Astrocyte of the cerebellum (primary cell): ENCODE results near the gene DESI1.
"Not testable (repeated sequence)": the region's sequence is repeated elsewhere in the genome, so short reads cannot be mapped to it uniquely, and the experiment has no call there.

ENCODE experiments used
- DNase-seq: peaks from one replicate; pipeline ENCODE4 v3.0.0-alpha.2; 2011; ENCODE audit warnings: low read depth
- H3K4me3 ChIP-seq: 2 replicates; pipeline ENCODE4 v1.5.1; 2011; ENCODE audit warnings: mild to moderate bottlenecking, low read depth, low read length, moderate library complexity
- CTCF ChIP-seq: IDR thresholded peaks from 2 replicates; pipeline ENCODE4 v1.5.1; 2012; ENCODE audit warnings: low read length, low read depth, moderate library complexity, mild to moderate bottlenecking; ENCODE audit errors: missing control alignments
- in situ Hi-C: cut with HindIII; loops from 2 replicates; pipeline ENCODE4 v1.10.0; 2017; ENCODE audit warnings: low sequenced_read_pairs

Gene DESI1

GRCh38 chr22:41638124-41638523 lies 17.3 kb upstream of the DESI1 start:
- no peak overlapping the region for H3K4me3 ChIP-seq
- no peak for TF ChIP-seq CTCF
- in situ Hi-C loops = no loop called here
- DNase-seq = no peak

- H3K4me3 ChIP-seq, in situ Hi-C loops, DNase-seq: not testable (repeated sequence)
Observed at GRCh38 chr22:41637623-41638022, 16.8 kb upstream of the DESI1 start.

- H3K4me3 ChIP-seq = no peak overlapping the region
- DNase-seq = peak; percentile 12
- no peak for TF ChIP-seq CTCF
- in situ Hi-C loops = no loop called here
Observed at GRCh38 chr22:41636467-41636866, 15.6 kb upstream of the DESI1 start.

- in situ Hi-C loops, H3K4me3 ChIP-seq: not testable (repeated sequence)
Observed at GRCh38 chr22:41634610-41635009, 13.8 kb upstream of the DESI1 start.

GRCh38 chr22:41631615-41632014 lies 10.8 kb upstream of the DESI1 start:
- in situ Hi-C loops, DNase-seq, H3K4me3 ChIP-seq: not testable (repeated sequence)

More at GRCh38 chr22:41634610-41635009, 13.8 kb upstream of the DESI1 start:
- not testable (repeated sequence) for DNase-seq

GRCh38 chr22:41631115-41631514 lies 10.3 kb upstream of the DESI1 start:
- in situ Hi-C loops, DNase-seq, H3K4me3 ChIP-seq: not testable (repeated sequence)

GRCh38 chr22:41625577-41625976 lies 4.7 kb upstream of the DESI1 start:
- DNase-seq = no peak
- H3K4me3 ChIP-seq = no peak overlapping the region
- in situ Hi-C loops = no loop called here
- TF ChIP-seq CTCF = no peak

GRCh38 chr22:41621911-41622179 lies 1.0 kb upstream of the DESI1 start:
- in situ Hi-C loops = no loop called here
- TF ChIP-seq CTCF = no peak
- DNase-seq = no peak
- H3K4me3 ChIP-seq = peak overlapping the region; percentile 99

GRCh38 chr22:41621099-41621910 lies 462 bp upstream of the DESI1 start, which contains the start of gene XRCC6:
XRCC6 (plus strand) TSS chr22:41621295; CDS start chr22:41622005, 710 bp downstream.
- peak within 1 kb of the TSS; percentile 99 for H3K4me3 ChIP-seq
- in situ Hi-C loops = no loop called here
- no peak for TF ChIP-seq CTCF
- peak; percentile 100 for DNase-seq
